Uterus (tissue), 4 donors: ENCODE data around the gene MAP4K4. TPM values are rescaled to one million over a fixed set of nuclear protein-coding genes. Genes with fewer than 3 reads are reported as not detected.

Experiments used
- DNase-seq, 2 donors: peaks; one replicate each; pipeline ENCODE4 v3.0.0-alpha.2; 2019 to 2020
- H3K27ac ChIP-seq, 2 donors: fragments of 200-600 bp; sonication (generic); 1 replicate in 1 of 2; 2 replicates in 1 of 2; pipeline ENCODE4 v1.5.1; 2016 to 2018
- H3K27me3 ChIP-seq, 2 donors: fragments of 200-600 bp; sonication (generic); one replicate each; pipeline ENCODE4 v1.5.1; 2018 to 2019; ENCODE audit warnings: control low read depth in 1 of 2
- H3K36me3 ChIP-seq, 2 donors: fragments of 200-600 bp; sonication (generic); one replicate each; pipeline ENCODE4 v1.5.1; 2019; ENCODE audit warnings: control low read depth in 1 of 2
- H3K4me1 ChIP-seq, 2 donors: fragments of 200-600 bp; sonication (generic); one replicate each; pipeline ENCODE4 v1.5.1; 2018 to 2019; ENCODE audit warnings: control low read depth in 1 of 2
- H3K4me3 ChIP-seq, 2 donors: fragments of 200-600 bp; sonication (generic); 1 replicate in 1 of 2; 2 replicates in 1 of 2; pipeline ENCODE4 v1.5.1; 2018 to 2019; ENCODE audit warnings: mild to moderate bottlenecking in 1 of 2
- H3K9me3 ChIP-seq, 2 donors: fragments of 200-600 bp; sonication (generic); one replicate each; pipeline ENCODE4 v1.5.1; 2019; ENCODE audit warnings: control low read depth in 1 of 2
- POLR2A ChIP-seq, 2 donors: fragments of 450-650 bp; IDR thresholded peaks; one replicate each; pipeline ENCODE4 v1.6.1; 2016; ENCODE audit warnings: antibody characterized with exemption in 2 of 2, mild to moderate bottlenecking in 1 of 2, moderate library complexity in 1 of 2
- intact Hi-C: fragments of 100-400 bp; cut with DNase I; formaldehyde crosslinking; loops from one replicate; pipeline ENCODE4 v1.15.1; 2023; ENCODE audit warnings: low total_unique reads
- total RNA-seq, 4 donors: library from RNA; depleted of rRNA in 3 of 4; stranded (reverse); fragments of >200 nt in 3 of 4; gene quantifications; one replicate each; pipeline versions ENCODE4 v1.1.0 to v1.2.4, GENCODE V29; 2014 to 2023
- TF ChIP-seq, protein P1 (sequence below), 4 experiments: fragments of 200-600 bp in 2 of 4; fragments of 450-650 bp in 2 of 4; sonication (generic) in 2 of 4; IDR thresholded peaks; one replicate each; pipeline ENCODE4 v1.5.1; 2016 to 2019; ENCODE audit warnings: antibody characterized with exemption in 4 of 4, mild to moderate bottlenecking in 2 of 4, moderate library complexity in 1 of 4
- donor health status: DM: yes; HTN: yes; CAD: no.

Gene MAP4K4
- total RNA-seq, 4 donors from 2014 or later, result 17.9 to 87.2 (median 55.4) TPM

DNA sequence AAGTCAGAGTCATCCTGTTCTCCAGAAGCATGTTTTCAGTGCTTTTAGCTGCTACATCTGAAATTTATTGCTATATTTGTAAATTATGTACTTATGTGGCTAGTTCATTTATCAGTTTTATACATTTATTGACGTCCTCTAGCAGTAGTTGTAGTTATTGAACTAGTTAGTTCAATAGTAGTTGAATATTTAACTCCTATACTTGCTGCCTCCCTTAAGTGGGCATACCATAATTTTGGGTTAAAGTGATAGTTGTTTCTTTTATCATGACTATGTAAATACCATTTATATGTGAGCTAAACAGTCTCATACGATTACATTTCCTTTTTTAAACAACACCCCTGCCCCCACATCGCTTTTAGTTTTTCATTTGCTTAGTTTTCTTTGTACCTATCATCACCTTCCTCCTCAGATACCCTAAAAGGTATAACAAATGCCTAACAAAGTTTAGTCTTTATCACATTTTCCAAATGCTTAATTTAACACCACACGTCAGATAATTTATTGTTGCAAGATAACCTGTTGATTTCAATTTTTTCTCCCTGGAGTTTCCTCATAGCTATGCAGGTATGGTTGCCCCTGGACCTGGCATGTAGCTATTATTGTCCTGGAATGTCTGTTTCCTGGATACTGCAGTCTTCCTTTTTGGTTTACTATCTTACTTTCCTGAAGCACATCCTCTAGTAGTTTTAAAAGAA lies 8.8 kb downstream of the MAP4K4 start:
- H3K4me3 ChIP-seq, result no peak overlapping the region
- H3K27me3 ChIP-seq, result no peaks in the 10 kb centered on the region
- peak overlapping the region in 1 of 2 donors; percentile 60 for H3K27ac ChIP-seq
- no peak for DNase-seq
- peaks cover 8 to 18% of the 10 kb centered on the region in 2 donors for H3K4me1 ChIP-seq
- H3K9me3 ChIP-seq, result no peaks in the 10 kb centered on the region
- TF ChIP-seq, protein P1, sequence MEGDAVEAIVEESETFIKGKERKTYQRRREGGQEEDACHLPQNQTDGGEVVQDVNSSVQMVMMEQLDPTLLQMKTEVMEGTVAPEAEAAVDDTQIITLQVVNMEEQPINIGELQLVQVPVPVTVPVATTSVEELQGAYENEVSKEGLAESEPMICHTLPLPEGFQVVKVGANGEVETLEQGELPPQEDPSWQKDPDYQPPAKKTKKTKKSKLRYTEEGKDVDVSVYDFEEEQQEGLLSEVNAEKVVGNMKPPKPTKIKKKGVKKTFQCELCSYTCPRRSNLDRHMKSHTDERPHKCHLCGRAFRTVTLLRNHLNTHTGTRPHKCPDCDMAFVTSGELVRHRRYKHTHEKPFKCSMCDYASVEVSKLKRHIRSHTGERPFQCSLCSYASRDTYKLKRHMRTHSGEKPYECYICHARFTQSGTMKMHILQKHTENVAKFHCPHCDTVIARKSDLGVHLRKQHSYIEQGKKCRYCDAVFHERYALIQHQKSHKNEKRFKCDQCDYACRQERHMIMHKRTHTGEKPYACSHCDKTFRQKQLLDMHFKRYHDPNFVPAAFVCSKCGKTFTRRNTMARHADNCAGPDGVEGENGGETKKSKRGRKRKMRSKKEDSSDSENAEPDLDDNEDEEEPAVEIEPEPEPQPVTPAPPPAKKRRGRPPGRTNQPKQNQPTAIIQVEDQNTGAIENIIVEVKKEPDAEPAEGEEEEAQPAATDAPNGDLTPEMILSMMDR (IDR thresholded peaks at IDR 0.05), result no peak
- TF ChIP-seq POLR2A (IDR thresholded peaks at IDR 0.05), result no peak
- H3K36me3 ChIP-seq, result no peaks in the 10 kb centered on the region
- intact Hi-C loops, result no loop called here

DNA sequence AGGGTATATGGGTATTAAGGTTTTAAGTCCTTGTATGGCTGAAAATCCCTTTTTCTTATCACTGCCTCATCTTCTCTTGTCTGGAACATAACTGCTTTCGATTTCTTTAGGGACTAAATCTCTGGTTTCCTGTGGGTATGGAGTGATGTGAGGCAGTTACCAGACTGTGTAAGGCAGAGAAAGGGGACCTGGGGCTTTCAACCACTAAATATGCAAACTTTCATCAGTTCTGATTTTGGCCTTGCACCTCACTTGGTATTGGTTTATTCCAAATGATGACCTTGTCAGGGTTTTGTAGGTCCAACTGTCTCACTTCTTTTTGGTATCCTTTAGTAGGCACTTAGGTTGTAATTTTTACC lies 9.3 kb downstream of the MAP4K4 start:
- no peak for TF ChIP-seq POLR2A (IDR thresholded peaks at IDR 0.05)
- TF ChIP-seq, protein P1 (IDR thresholded peaks at IDR 0.05), result no peak
- Histone ChIP-seq H3K36me3 (no peaks in the 10 kb centered on the region), H3K4me1 (peaks cover 8 to 18% of the 10 kb centered on the region in 2 donors), H3K27me3 (no peaks in the 10 kb centered on the region), H3K27ac (no peak overlapping the region), H3K4me3 (no peak overlapping the region), H3K9me3 (no peaks in the 10 kb centered on the region)
- DNase-seq, result no peak
- intact Hi-C loops, result no loop called here

DNA sequence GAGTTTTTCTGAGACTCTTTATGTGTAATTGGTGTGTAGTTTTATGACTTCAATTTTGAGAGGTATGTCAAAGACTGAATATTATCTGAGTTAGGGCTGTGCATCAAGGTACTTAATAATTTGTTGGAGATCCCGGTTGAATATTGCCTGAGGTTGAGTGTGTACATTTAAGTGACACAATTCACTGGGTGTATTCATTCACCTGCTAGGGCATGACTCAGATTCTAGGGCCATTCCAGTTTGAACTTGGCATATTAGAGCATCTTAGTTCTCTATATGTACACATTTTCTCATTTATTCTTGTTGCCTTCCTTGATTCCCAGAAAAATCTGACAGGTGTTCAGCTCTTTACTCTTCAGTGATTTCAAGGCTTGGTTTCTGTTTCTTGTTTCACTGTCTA lies 12.5 kb downstream of the MAP4K4 start:
- intact Hi-C loops, result no loop called here
- no peak for DNase-seq
- H3K36me3 ChIP-seq, result no peaks in the 10 kb centered on the region
- H3K27ac ChIP-seq, result peak overlapping the region in 1 of 2 donors; percentile 67
- H3K4me1 ChIP-seq, result peaks cover 0 to 9% of the 10 kb centered on the region in 2 donors
- no peaks in the 10 kb centered on the region for H3K9me3 ChIP-seq
- TF ChIP-seq, protein P1 (IDR thresholded peaks at IDR 0.05), result no peak
- TF ChIP-seq POLR2A (IDR thresholded peaks at IDR 0.05), result no peak
- H3K27me3 ChIP-seq, result no peaks in the 10 kb centered on the region
- no peak overlapping the region for H3K4me3 ChIP-seq

DNA sequence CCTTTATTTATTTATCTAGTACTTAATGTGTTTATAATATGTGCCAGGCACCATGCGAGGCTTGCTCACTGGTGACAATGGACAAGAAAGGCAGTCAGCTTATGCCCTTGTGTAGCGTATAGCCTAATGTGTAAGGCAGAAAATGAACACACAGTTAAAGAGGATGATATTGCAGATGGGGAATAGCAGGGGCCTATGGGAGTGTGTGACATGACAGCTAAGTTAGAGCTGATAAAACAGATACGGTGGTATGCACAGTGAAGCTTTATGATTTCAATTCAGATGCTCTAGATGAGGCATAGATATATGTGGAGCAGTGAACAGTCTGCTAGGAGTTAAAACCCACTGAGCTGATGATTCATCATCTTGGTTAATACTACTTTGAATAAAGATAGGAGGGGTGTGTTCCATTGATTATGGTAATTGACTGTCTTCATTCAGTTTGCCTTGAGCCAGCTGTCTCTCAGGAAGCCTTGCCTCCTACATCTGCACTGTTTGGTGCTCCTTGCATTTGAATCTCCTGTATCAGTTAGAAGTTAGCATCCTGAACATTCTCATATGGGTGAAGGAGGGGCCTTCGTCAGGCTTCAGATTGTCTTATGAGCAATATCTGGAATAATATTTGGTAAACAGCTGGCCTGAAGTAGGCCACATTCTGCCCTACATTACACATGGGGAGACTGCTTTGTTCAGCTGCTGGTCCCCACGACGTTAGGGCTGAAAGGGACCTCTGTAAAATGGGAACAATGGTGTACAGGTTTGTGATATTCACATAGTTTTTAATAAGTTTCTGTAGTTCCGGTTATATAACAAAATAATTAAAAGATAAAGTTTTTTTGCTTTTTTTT lies 13.2 kb downstream of the MAP4K4 start:
- H3K27me3 ChIP-seq, result no peaks in the 10 kb centered on the region
- no peak overlapping the region for H3K4me3 ChIP-seq
- H3K36me3 ChIP-seq, result no peaks in the 10 kb centered on the region
- H3K9me3 ChIP-seq, result no peaks in the 10 kb centered on the region
- peak overlapping the region in 1 of 2 donors; percentile 67 for H3K27ac ChIP-seq
- DNase-seq, result no peak
- H3K4me1 ChIP-seq, result peaks cover 0 to 5% of the 10 kb centered on the region in 2 donors
- TF ChIP-seq, protein P1 (IDR thresholded peaks at IDR 0.05), result no peak
- TF ChIP-seq POLR2A (IDR thresholded peaks at IDR 0.05), result no peak
- intact Hi-C loops, result no loop called here

DNA sequence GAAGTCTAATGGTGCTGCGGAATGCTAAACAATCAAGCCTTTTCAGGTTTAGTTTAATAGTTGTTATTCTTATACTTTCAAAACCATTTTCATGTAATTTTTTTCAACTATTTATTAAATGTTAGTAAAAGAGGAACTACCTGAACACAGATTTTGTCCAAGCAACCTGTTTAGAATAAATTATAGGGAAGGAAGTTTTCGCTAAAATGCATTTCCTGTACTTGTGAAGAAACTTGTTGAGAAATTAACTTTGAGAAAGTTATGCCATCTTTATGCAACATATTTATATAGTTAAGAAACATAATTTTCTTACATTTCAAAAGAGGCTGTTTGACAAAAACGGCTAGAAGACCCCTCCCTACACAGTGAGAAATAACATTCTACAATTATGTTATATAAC lies 16.6 kb downstream of the MAP4K4 start:
- no peaks in the 10 kb centered on the region for H3K27me3 ChIP-seq
- H3K4me3 ChIP-seq, result no peak overlapping the region

More for the DNA sequence above, 16.6 kb downstream of the MAP4K4 start:
- Histone ChIP-seq H3K4me1 (peaks cover 0 to 5% of the 10 kb centered on the region in 2 donors), H3K36me3 (no peaks in the 10 kb centered on the region), H3K9me3 (no peaks in the 10 kb centered on the region), H3K27ac (no peak overlapping the region)
- no peak for DNase-seq
- intact Hi-C loops, result no loop called here
- TF ChIP-seq, protein P1 (IDR thresholded peaks at IDR 0.05), result no peak
- no peak for TF ChIP-seq POLR2A (IDR thresholded peaks at IDR 0.05)
